GM19467 (cell line): ENCODE data around the gene HEATR5B.
"Not testable (repeated sequence)": the region's sequence is repeated elsewhere in the genome, so short reads cannot be mapped to it uniquely, and the experiment has no call there.

Experiments
- ATAC-seq: cut with Tn5 transposase; IDR thresholded peaks from one replicate; pipeline ENCODE4 v1.9.1; 2021; ENCODE audit warnings: mild to moderate bottlenecking, moderate library complexity; ENCODE audit not compliant: unreplicated experiment

HEATR5B gene

DNA sequence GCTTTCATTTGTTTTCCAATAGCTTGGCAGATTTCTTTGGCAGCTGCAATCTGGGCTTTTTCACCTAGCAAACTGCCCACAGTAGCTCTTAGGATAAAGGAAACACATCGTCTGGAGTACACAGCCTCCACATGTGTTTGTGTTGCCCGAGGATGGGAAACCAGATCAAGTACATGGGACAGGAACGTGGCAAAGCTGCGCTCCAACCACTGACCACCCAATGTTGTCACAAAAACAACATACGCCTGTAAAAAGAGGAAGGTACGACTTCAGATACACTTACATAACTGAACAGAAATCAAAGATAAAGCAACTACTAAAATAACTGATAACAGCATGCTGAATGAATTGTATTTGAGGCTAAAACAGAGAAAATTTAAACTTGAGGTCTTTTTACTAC is 15.5 kb downstream of the HEATR5B start:
- ATAC-seq, result no peak

- ATAC-seq, result no peak
Measured at GRCh38 chr2:37061776-37062175, 22.4 kb downstream of the HEATR5B start.

- ATAC-seq, result no peak
Measured at GRCh38 chr2:37061013-37061711, 23.0 kb downstream of the HEATR5B start.

GRCh38 chr2:37060446-37060845 is 23.7 kb downstream of the HEATR5B start:
- ATAC-seq, result no peak

GRCh38 chr2:37059841-37060240 is 24.3 kb downstream of the HEATR5B start:
- no peak for ATAC-seq

- no peak for ATAC-seq
Measured at GRCh38 chr2:37052600-37053332, 31.4 kb downstream of the HEATR5B start.

GRCh38 chr2:37039580-37039979 is 44.6 kb downstream of the HEATR5B start:
- ATAC-seq, result no peak

- no peak for ATAC-seq
Measured at GRCh38 chr2:37037771-37038170, 46.4 kb downstream of the HEATR5B start.

DNA sequence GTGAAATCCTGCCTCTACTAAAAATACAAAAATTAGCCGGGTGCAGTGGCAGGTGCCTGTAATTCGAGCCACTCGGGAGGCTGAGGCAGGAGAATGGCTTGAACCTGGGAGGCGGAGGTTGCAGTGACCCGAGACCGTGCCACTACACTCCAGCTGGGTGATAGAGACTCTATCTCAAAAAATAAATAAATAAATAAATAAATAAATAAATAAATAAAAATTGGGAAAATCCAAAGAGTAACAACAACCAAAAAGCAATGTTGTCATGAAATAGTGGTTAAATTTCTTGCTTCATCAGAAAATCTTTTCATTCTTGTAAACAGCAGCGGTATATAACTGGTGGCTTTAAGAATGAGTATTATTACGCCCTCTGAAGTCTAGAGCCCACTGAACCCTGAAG is 54.4 kb downstream of the HEATR5B start:
- no peak for ATAC-seq

DNA sequence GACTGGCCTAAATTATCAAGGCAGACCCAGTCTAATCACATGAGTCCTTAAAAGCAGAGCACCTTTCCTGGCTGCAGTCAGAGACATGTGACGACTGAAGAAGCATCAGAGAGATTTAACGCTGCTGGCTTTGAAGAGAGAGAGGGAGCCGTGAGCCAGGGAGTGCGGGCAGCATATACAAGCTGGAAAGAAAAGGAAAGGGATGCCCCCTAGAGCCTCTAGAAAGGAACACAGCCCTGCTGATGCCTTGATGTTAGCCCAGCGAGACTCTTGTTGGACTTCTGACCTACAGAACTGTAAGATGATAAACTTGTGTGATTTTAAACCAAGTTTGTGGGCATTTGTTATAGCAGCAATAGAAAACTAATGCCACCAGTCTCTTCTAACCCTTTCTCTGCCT is 58.1 kb downstream of the HEATR5B start:
- no peak for ATAC-seq

GRCh38 chr2:37020887-37021796 is 63.0 kb downstream of the HEATR5B start:
- ATAC-seq, result no peak

DNA sequence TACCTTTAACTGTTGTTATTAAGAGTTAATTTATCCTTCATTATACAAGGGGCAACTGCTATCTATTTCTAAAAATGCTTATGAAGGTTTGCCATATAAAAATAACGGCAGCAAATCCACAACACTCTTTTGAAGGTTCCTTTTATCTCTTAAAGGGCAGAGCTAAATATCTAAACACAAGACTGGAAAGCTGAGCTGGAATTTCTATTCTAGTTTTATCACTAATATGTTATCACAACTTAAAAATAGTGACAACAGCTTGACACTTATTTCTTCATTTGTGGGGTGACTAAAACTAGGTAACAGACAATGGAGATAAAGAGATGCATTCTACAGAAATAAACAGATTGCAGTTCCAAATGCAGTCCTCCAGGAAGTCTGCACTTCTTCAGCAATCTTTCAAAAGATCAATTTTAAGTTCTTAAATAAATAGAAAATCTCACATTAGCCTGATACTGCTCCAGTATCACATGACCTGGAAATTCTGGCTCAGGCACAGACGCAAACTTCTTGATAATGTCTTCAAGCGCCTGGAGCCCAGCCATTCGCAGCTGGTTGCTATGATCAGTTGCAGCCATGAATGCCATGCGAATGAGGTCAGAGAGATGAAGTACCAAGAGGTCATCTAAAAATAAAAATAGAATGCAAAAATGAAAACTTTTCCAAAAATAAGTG is 63.8 kb downstream of the HEATR5B start:
- ATAC-seq, result no peak

DNA sequence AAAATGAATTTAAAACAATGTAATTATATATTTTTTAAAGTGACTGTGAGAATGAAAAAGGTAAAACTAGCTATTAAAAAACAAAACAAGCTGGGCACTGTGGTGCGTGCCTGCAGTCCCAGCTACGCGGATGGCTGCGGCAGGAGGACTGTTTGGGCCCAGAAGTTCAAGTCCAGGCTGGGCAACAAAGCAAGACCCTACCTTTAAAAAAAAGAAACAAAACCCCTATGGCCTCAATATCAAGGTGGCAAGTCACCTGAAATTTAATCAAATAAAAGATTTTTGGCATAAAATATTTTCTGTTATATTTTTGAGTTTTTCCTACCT is 70.9 kb downstream of the HEATR5B start:
- peak; percentile 21 for ATAC-seq

DNA sequence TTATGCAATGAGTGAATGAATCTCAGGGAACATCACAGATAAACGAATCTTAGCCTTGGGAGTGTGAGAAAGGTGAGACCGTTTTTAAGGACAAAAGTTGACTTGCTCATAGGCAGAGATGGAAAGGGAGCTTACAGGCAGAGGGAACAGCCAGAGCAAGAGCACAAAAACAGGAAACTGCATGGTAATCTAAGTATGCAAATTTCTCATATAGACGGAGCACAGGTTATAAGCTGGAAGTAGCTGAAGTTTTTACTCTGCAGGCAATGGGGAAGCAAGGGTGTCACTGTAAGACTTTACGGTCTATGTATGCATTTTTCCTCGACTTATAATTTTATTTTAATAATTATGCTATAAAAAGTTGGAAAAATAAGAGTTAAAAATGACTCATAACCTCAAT is 73.0 kb downstream of the HEATR5B start:
- no peak for ATAC-seq

DNA sequence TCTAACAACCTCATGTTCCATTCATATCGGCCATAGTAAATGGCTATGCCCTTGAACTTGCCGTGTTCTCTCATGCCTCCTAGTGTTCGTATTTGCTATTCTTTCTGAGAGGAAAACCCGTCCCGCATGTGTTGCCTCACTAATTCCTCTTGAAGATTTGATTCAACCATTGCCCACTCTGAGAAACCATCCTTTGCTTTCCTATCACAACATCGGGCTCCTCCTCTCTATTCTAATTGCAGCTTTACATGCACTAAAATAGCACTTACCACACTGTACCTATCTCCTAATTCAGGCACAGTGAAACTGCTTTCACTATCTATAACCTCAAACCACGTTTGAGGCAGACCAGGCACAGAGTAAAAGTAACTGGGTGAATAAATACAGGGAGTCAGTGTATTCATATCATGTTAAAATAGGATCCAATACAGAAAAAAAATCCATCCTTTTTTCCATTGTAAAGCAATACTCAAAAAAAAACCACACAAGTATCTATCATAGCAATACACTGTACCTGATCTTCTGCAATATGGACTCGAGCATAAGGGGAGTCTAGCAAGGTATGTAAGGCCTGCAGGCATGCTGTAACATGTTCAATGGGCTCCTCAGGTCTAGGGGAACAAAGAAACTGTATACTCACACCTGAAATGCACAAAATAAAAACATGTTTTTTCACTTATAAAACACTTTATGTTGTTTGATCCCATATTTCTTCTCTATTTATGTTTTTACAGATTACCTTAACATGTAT is 78.9 kb downstream of the HEATR5B start:
- ATAC-seq, result peak; percentile 98

DNA sequence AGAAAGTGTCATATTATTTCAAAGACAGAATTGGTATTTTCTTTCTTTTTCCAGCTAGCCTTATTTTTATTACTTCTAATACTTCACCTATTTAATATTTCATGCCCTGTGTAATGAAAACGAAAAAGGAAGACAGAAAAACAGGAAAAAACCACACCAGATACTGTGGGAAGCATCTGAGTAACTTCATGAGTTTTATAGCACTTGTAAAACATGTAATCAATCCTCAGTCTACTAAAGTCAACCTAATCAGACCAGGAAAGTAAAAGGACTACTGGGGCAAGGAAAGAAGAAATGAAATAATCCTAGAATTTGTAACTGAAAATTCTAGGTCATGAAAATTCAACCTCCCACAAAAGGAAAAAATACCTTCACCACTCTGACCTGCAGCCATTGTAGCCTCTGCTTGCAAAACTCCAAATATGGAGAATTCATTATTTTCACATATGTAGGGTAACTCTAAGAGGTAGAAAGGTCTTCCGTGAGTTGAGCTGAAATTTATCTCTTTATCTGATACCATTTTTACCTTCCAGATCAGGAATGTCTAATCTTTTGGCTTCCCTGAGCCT is 83.1 kb downstream of the HEATR5B start:
- no peak for ATAC-seq

- ATAC-seq, result no peak
Measured at GRCh38 chr2:37000318-37000717, 83.9 kb downstream of the HEATR5B start.

GRCh38 chr2:36999416-36999815 is 84.8 kb downstream of the HEATR5B start:
- ATAC-seq, result not testable (repeated sequence)

GRCh38 chr2:36993841-36994620 is 90.1 kb downstream of the HEATR5B start:
- ATAC-seq, result no peak
